ENCODE results near the gene MSRB3.

DNA sequence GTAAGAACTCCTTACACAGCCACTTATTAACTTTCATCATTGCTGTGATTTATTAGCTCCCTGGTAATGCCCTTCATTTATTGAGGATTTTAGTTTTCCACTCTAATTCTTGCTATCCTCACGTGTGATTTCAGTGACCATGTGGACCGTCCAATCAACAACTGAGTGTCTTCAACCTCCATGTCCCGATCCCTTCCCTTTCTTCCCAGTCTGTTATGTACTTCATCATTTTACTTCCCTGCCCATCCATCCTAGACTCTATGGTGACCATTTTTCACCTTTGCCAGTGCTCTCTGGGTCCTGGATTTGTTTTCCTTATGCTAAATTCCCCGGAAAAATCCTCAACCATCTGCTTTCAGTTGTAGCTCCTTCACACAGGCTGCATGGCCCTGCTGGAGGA lies 111.0 kb downstream of the MSRB3 start:
- TF ChIP-seq, protein P1, sequence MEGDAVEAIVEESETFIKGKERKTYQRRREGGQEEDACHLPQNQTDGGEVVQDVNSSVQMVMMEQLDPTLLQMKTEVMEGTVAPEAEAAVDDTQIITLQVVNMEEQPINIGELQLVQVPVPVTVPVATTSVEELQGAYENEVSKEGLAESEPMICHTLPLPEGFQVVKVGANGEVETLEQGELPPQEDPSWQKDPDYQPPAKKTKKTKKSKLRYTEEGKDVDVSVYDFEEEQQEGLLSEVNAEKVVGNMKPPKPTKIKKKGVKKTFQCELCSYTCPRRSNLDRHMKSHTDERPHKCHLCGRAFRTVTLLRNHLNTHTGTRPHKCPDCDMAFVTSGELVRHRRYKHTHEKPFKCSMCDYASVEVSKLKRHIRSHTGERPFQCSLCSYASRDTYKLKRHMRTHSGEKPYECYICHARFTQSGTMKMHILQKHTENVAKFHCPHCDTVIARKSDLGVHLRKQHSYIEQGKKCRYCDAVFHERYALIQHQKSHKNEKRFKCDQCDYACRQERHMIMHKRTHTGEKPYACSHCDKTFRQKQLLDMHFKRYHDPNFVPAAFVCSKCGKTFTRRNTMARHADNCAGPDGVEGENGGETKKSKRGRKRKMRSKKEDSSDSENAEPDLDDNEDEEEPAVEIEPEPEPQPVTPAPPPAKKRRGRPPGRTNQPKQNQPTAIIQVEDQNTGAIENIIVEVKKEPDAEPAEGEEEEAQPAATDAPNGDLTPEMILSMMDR (IDR thresholded peaks at IDR 0.05; ENCODE audit: low read depth, low read length): no peak
- TF ChIP-seq EZH2phosphoT487 (IDR thresholded peaks at IDR 0.05; ENCODE audit: low read depth): no peak
